H1 (cell line): Measurements from ENCODE around the gene UBE4A. TPM values are rescaled to one million over a fixed set of nuclear protein-coding genes. Genes with fewer than 3 reads are reported as not detected.

Experiments used
- CHD7 ChIP-seq: fragments of 300-600 bp; sonication (generic); IDR thresholded peaks from 2 replicates; pipeline ENCODE4 v1.7.1; 2012; ENCODE audit warnings: low read length, moderate library complexity, mild to moderate bottlenecking, inconsistent platforms; ENCODE audit not compliant: insufficient replicate concordance
- polyA plus RNA-seq, 7 experiments: library from polyadenylated mRNA; depleted of rRNA in 3 of 7; stranded (reverse) in 5 of 7; unstranded in 2 of 7; fragments of >200 nt in 5 of 7; fragments of 200-250 nt in 2 of 7; gene quantifications; 1 replicate in 5 of 7; 2 replicates in 1 of 7; 4 replicates in 1 of 7; pipeline versions ENCODE4 v1.2.1 to v1.2.3, GENCODE V29; 2011 to 2013; ENCODE audit warnings: missing spikeins in 2 of 7, mixed read lengths in 2 of 7
- total RNA-seq: library from RNA; stranded (reverse); fragmentation: NEBNext Ultra II Directional; extraction: Animal tissue kit (Norgen Biotek cat#: 25700); gene quantifications from 2 replicates; pipeline ENCODE4 v1.2.1, GENCODE V29; 2021

UBE4A gene
- total and polyA plus RNA-seq, 2 of the 8 experiments (the other 6 are each of a cell fraction or from before 2014, with no cell fraction given) = 11.3 to 34.5 TPM

DNA sequence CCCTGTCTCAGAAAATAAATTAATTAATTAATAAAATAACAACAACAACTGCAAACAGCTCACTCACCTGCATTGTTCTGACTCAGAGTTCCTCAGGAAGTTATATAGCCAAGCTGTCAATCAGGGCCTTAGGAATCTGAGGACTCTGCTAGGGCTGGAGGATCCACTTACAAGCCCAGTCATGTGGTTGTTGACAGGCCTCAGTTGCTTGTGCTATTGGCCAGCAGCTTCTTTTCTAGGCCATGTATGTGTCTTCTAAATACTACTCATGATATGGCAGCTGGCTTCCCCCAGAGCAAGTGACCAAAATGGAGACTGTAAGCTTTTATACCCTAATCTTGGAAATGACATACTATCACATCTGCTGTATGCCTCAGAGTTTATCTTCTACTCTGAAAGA, 21.2 kb downstream of the UBE4A start (continued):
- TF ChIP-seq CHD7 = no peak
